IMR-90 (cell line): Measurements from ENCODE around the gene SPEF2. TPM values are rescaled to one million over a fixed set of nuclear protein-coding genes. Genes with fewer than 3 reads are reported as not detected.

Source experiments
- ATAC-seq: fragments of 200-7000 bp; cut with Tn5 transposase; 2 replicates; pipeline ENCODE4 v1.9.1; 2020; ENCODE audit warnings: low read depth, mild to moderate bottlenecking, moderate library complexity
- BruUV-seq: library from RNA; stranded (reverse); fragments of 400-500 nt; replicated peaks from 2 replicates; lab custom pipeline; 2021; lab: Mats Ljungman, UMichigan
- CTCF ChIA-PET: fragments of 300-600 bp; formaldehyde crosslinking; extraction: SDS; loops from one replicate; lab custom pipeline; 2021; ENCODE audit warnings: antibody characterized with exemption; lab: Yijun Ruan, JAX
- POLR2A ChIA-PET: fragments of 300-600 bp; sonication (Branson Sonifier 250); formaldehyde crosslinking; loops from one replicate; lab custom pipeline; 2022; ENCODE audit warnings: antibody characterized with exemption; ENCODE audit not compliant: unreplicated experiment; lab: Charles Lee
- DNase-seq: peaks from one replicate; pipeline ENCODE4 v3.0.0; 2013
- H2AFZ ChIP-seq: replicated peaks from 2 replicates; pipeline ENCODE3; 2013; ENCODE audit warnings: low read length, mild to moderate bottlenecking; ENCODE audit not compliant: poor library complexity
- H2AK5ac ChIP-seq: 2 replicates; pipeline ENCODE4 v1.6.1; 2013; ENCODE audit warnings: low read depth, low read length, inconsistent platforms
- H2AK9ac ChIP-seq: replicated peaks from 2 replicates; pipeline ENCODE3; 2013; ENCODE audit warnings: mild to moderate bottlenecking, low read depth, low read length, moderate library complexity; ENCODE audit not compliant: poor library complexity
- H2BK120ac ChIP-seq: 2 replicates; pipeline ENCODE4 v1.6.1; 2013; ENCODE audit warnings: low read depth, low read length, inconsistent platforms
- H2BK15ac ChIP-seq: 3 replicates; pipeline ENCODE4 v1.6.1; 2013; ENCODE audit warnings: low read depth, low read length, inconsistent platforms
- H2BK20ac ChIP-seq: 2 replicates; pipeline ENCODE4 v1.6.1; 2013; ENCODE audit warnings: low read depth, mild to moderate bottlenecking, inconsistent platforms, low read length, moderate library complexity
- H2BK5ac ChIP-seq: 2 replicates; pipeline ENCODE4 v1.6.1; 2013; ENCODE audit warnings: mild to moderate bottlenecking, low read depth, low read length, inconsistent platforms; ENCODE audit not compliant: poor library complexity, severe bottlenecking
- H3K14ac ChIP-seq: replicated peaks from 2 replicates; pipeline ENCODE4 v1.6.1; 2013; ENCODE audit warnings: low read depth, low read length, inconsistent platforms
- H3K18ac ChIP-seq: 2 replicates; pipeline ENCODE4 v1.6.1; 2013; ENCODE audit warnings: low read depth, low read length, control low read depth
- H3K23ac ChIP-seq: 2 replicates; pipeline ENCODE4 v1.6.1; 2013; ENCODE audit warnings: low read depth, low read length, inconsistent platforms
- H3K27ac ChIP-seq: 2 replicates; pipeline ENCODE4 v1.5.1; 2013; ENCODE audit warnings: mild to moderate bottlenecking, control low read depth, low read length; ENCODE audit not compliant: insufficient read depth
- H3K27me3 ChIP-seq: 2 replicates; pipeline ENCODE4 v1.6.1; 2013; ENCODE audit warnings: low read length; ENCODE audit not compliant: control insufficient read depth, insufficient read depth
- H3K36me3 ChIP-seq: 2 replicates; pipeline ENCODE4 v1.6.1; 2013; ENCODE audit warnings: low read length, mixed read lengths; ENCODE audit not compliant: control insufficient read depth, insufficient read depth
- H3K4ac ChIP-seq: 2 replicates; pipeline ENCODE4 v1.6.1; 2013; ENCODE audit warnings: low read depth, low read length, inconsistent platforms
- H3K4me1 ChIP-seq: 2 replicates; pipeline ENCODE4 v1.6.1; 2013; ENCODE audit warnings: low read length, mixed read lengths; ENCODE audit not compliant: control insufficient read depth, insufficient read depth
- H3K4me2 ChIP-seq: 2 replicates; pipeline ENCODE4 v1.6.1; 2013; ENCODE audit warnings: low read depth, mild to moderate bottlenecking, control low read depth, low read length, moderate library complexity
- H3K4me3 ChIP-seq: 2 replicates; pipeline ENCODE4 v1.5.1; 2013; ENCODE audit warnings: low read depth, mild to moderate bottlenecking, control low read depth, low read length, moderate library complexity; ENCODE audit not compliant: insufficient read depth
- H3K56ac ChIP-seq: 2 replicates; pipeline ENCODE4 v1.6.1; 2013; ENCODE audit warnings: low read length, inconsistent platforms; ENCODE audit not compliant: insufficient read depth; ENCODE audit errors: extremely low read depth
- H3K79me1 ChIP-seq, 2 experiments: 2 replicates each; pipeline ENCODE4 v1.6.1; 2013; ENCODE audit warnings: low read length in 2 of 2, inconsistent platforms in 1 of 2, low read depth in 1 of 2
- H3K9ac ChIP-seq: 2 replicates; pipeline ENCODE4 v1.6.1; 2013; ENCODE audit warnings: low read depth, low read length, control low read depth
- H3K9me1 ChIP-seq: 2 replicates; pipeline ENCODE4 v1.6.1; 2013; ENCODE audit warnings: low read length, inconsistent platforms; ENCODE audit not compliant: insufficient read depth
- H3K9me3 ChIP-seq: 2 replicates; pipeline ENCODE4 v1.6.1; 2013; ENCODE audit warnings: low read length; ENCODE audit not compliant: control insufficient read depth, insufficient read depth
- H4K20me1 ChIP-seq: 2 replicates; pipeline ENCODE4 v1.6.1; 2013; ENCODE audit warnings: low read length, inconsistent platforms; ENCODE audit not compliant: insufficient read depth
- H4K5ac ChIP-seq: 2 replicates; pipeline ENCODE4 v1.6.1; 2013; ENCODE audit warnings: mild to moderate bottlenecking, low read depth, low read length, control low read depth
- H4K8ac ChIP-seq, 2 experiments: 2 replicates each; pipeline ENCODE4 v1.6.1; 2013; ENCODE audit warnings: low read depth in 2 of 2, low read length in 2 of 2, control low read depth in 1 of 2, inconsistent platforms in 1 of 2
- H4K91ac ChIP-seq: 2 replicates; pipeline ENCODE4 v1.6.1; 2013; ENCODE audit warnings: low read depth, low read length, inconsistent platforms; ENCODE audit not compliant: insufficient read depth
- BHLHE40 ChIP-seq: fragments of 150-350 bp; IDR thresholded peaks from 2 replicates; pipeline ENCODE4 v1.6.1; 2016; ENCODE audit warnings: mild to moderate bottlenecking, low read depth, low read length
- CEBPB ChIP-seq: IDR thresholded peaks from 2 replicates; pipeline ENCODE4 v1.6.1; 2012; ENCODE audit warnings: low read depth, low read length, improper control_type of control experiment
- CHD1 ChIP-seq: IDR thresholded peaks from 2 replicates; pipeline ENCODE4 v1.6.1; 2012; ENCODE audit warnings: low read depth, low read length, improper control_type of control experiment
- CTCF ChIP-seq: conservative IDR thresholded peaks from 2 replicates; pipeline ENCODE4 v1.5.1; 2012; ENCODE audit warnings: mild to moderate bottlenecking, low read depth, low read length, improper control_type of control experiment
- FOS ChIP-seq: fragments of 150-350 bp; IDR thresholded peaks from 2 replicates; pipeline ENCODE4 v1.6.1; 2016; ENCODE audit warnings: low read depth, low read length
- MAFK ChIP-seq: IDR thresholded peaks from 2 replicates; pipeline ENCODE4 v1.6.1; 2012; ENCODE audit warnings: low read depth, low read length, improper control_type of control experiment
- MAZ ChIP-seq: IDR thresholded peaks from 2 replicates; pipeline ENCODE4 v1.6.1; 2012; ENCODE audit warnings: low read depth, mild to moderate bottlenecking, low read length, improper control_type of control experiment, moderate library complexity, borderline replicate concordance
- MXI1 ChIP-seq: IDR thresholded peaks from 2 replicates; pipeline ENCODE4 v1.6.1; 2012; ENCODE audit warnings: low read depth, mild to moderate bottlenecking, low read length, moderate library complexity, borderline replicate concordance
- NFE2L2 ChIP-seq: fragments of 150-350 bp; IDR thresholded peaks from 2 replicates; pipeline ENCODE4 v1.6.1; 2016; ENCODE audit warnings: low read depth, mild to moderate bottlenecking, low read length
- POLR2A ChIP-seq: IDR thresholded peaks from 2 replicates; pipeline ENCODE4 v1.6.1; 2012; ENCODE audit warnings: mild to moderate bottlenecking, low read depth, low read length
- RAD21 ChIP-seq: IDR thresholded peaks from 2 replicates; pipeline ENCODE4 v1.6.1; 2012; ENCODE audit warnings: low read length, improper control_type of control experiment
- RCOR1 ChIP-seq: IDR thresholded peaks from 2 replicates; pipeline ENCODE4 v1.6.1; 2012; ENCODE audit warnings: mild to moderate bottlenecking, low read length, improper control_type of control experiment; ENCODE audit not compliant: insufficient replicate concordance
- RFX5 ChIP-seq: IDR thresholded peaks from 2 replicates; pipeline ENCODE4 v1.8.0; 2012; ENCODE audit warnings: low read depth, mild to moderate bottlenecking, low read length, moderate library complexity
- SMC3 ChIP-seq: fragments of 150-350 bp; IDR thresholded peaks from 2 replicates; pipeline ENCODE4 v1.6.1; 2016; ENCODE audit warnings: low read depth, mild to moderate bottlenecking, antibody characterized with exemption, low read length, moderate library complexity
- USF2 ChIP-seq: fragments of 150-350 bp; IDR thresholded peaks from 2 replicates; pipeline ENCODE4 v1.6.1; 2017; ENCODE audit warnings: mild to moderate bottlenecking, antibody characterized with exemption, low read length, low read depth
- WGBS, 2 experiments: methylation state at CpG; one replicate each; pipeline versions ENCODE4 v1.1.5 to v1.1.7; 2013; ENCODE audit warnings: missing lambda C conversion rate in 2 of 2; ENCODE audit not compliant: insufficient read length in 1 of 2; ENCODE audit errors: extremely low coverage in 2 of 2; 5-methylcytosine and 5-hydroxymethylcytosine counted together
- dilution Hi-C: fragments of 300-500 bp; cut with HindIII; formaldehyde crosslinking; loops from one replicate; pipeline ENCODE4 v1.14.3; 2018; ENCODE audit warnings: low sequenced_read_pairs; ENCODE audit not compliant: unreplicated experiment
- in situ Hi-C: fragments of 300-500 bp; cut with MboI; formaldehyde crosslinking; loops from 3 replicates; pipeline ENCODE4 v1.14.3; 2019; ENCODE audit warnings: low sequenced_read_pairs, inconsistent platforms, mixed read lengths
- intact Hi-C: fragments of 100-400 bp; cut with micrococcal nuclease; formaldehyde crosslinking; loops from 2 replicates; pipeline ENCODE4 v1.10.0; 2022
- polyA plus RNA-seq, 3 experiments: library from polyadenylated mRNA; depleted of rRNA; stranded (reverse); fragments of >200 nt; gene quantifications; 2 replicates each; pipeline ENCODE4 v1.2.3, GENCODE V29; 2012; ENCODE audit warnings: low replicate concordance in 1 of 3
- total RNA-seq: library from RNA; depleted of rRNA; stranded (reverse); fragments of >200 nt; gene quantifications from 2 replicates; pipeline ENCODE4 v1.2.3, GENCODE V29; 2012
- TF ChIP-seq, protein P1 (sequence below): fragments of 150-350 bp; IDR thresholded peaks from 2 replicates; pipeline ENCODE4 v1.6.1; 2016; ENCODE audit warnings: low read depth, mild to moderate bottlenecking, low read length, moderate library complexity, borderline replicate concordance

Gene SPEF2
- total and polyA plus RNA-seq, 2 of the 4 experiments (the other 2 are of a cell fraction), result 1.7 to 2.3 TPM

GRCh38 chr5:35671541-35672295 is 54.1 kb downstream of the SPEF2 start:
- CTCF ChIA-PET, result no interaction called here

More at GRCh38 chr5:35671541-35672295, 54.1 kb downstream of the SPEF2 start:
- H2AK9ac ChIP-seq, result no peak overlapping the region
- POLR2A ChIA-PET, result no interaction called here
- no peak overlapping the region for H3K56ac ChIP-seq
- H3K4ac ChIP-seq, result no peak overlapping the region
- no peak overlapping the region for H2BK120ac ChIP-seq
- H4K8ac ChIP-seq, result no peak overlapping the region
- no peaks in the 10 kb centered on the region for H3K4me1 ChIP-seq
- TF ChIP-seq CTCF, result no peak
- no peak for TF ChIP-seq MAZ
- TF ChIP-seq SMC3, result no peak
- TF ChIP-seq MXI1, result no peak
- no peak for TF ChIP-seq NFE2L2
- TF ChIP-seq MAFK, result no peak
- no peak for TF ChIP-seq FOS
- no peak for TF ChIP-seq USF2
- no peak for TF ChIP-seq RCOR1
- TF ChIP-seq RFX5, result no peak
- no peak for TF ChIP-seq POLR2A
- no peak for TF ChIP-seq RAD21
- TF ChIP-seq, protein P1, sequence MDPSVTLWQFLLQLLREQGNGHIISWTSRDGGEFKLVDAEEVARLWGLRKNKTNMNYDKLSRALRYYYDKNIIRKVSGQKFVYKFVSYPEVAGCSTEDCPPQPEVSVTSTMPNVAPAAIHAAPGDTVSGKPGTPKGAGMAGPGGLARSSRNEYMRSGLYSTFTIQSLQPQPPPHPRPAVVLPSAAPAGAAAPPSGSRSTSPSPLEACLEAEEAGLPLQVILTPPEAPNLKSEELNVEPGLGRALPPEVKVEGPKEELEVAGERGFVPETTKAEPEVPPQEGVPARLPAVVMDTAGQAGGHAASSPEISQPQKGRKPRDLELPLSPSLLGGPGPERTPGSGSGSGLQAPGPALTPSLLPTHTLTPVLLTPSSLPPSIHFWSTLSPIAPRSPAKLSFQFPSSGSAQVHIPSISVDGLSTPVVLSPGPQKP, result no peak
- no peak for TF ChIP-seq CEBPB
- TF ChIP-seq BHLHE40, result no peak
- no peak for TF ChIP-seq CHD1
- no peak overlapping the region for H3K18ac ChIP-seq
- no peaks in the 10 kb centered on the region for H3K9me3 ChIP-seq
- in situ Hi-C loops, result no loop called here
- no peak overlapping the region for H4K91ac ChIP-seq
- H4K5ac ChIP-seq, result no peak overlapping the region
- H3K9ac ChIP-seq, result no peak overlapping the region
- H3K27me3 ChIP-seq, result no peaks in the 10 kb centered on the region
- no peak overlapping the region for H2BK20ac ChIP-seq
- H2BK15ac ChIP-seq, result no peak overlapping the region
- no peak overlapping the region for H3K4me3 ChIP-seq
- H3K9me1 ChIP-seq, result no peaks in the 10 kb centered on the region; the same call in 1 of the 2 replicates
- ATAC-seq (no peak), DNase-seq (no peak)
- no peaks in the 10 kb centered on the region for H3K36me3 ChIP-seq
- H4K20me1 ChIP-seq, result no peaks in the 10 kb centered on the region
- dilution Hi-C loops, result no loop called here
- no peak overlapping the region for H3K14ac ChIP-seq
- no peak overlapping the region for H2AK5ac ChIP-seq
- no CpG with 5 or more reads among the region's 5 CpGs for WGBS, 2 experiments
- no peak overlapping the region for H3K27ac ChIP-seq
- H2AFZ ChIP-seq, result no peak overlapping the region
- no TSS peak for BruUV-seq
- intact Hi-C loops, result no loop called here
- no peak overlapping the region for H3K4me2 ChIP-seq
- no peak overlapping the region for H3K23ac ChIP-seq
- no peak overlapping the region for H2BK5ac ChIP-seq
- H3K79me1 ChIP-seq, result no peaks in the 10 kb centered on the region
